Transverse colon (tissue), 4 donors: ENCODE results near the gene FAM83F. TPM values are rescaled to one million over a fixed set of nuclear protein-coding genes. Genes with fewer than 3 reads are reported as not detected.

Experiments used
- DNase-seq: peaks from one replicate; pipeline ENCODE4 v3.0.0-alpha.2; 2019
- H3K27ac ChIP-seq, 4 donors: fragments of 200-600 bp; sonication (generic); 2 replicates each; pipeline ENCODE4 v1.5.1; 2016 to 2018; ENCODE audit warnings: inconsistent platforms in 4 of 4
- H3K27me3 ChIP-seq: fragments of 200-600 bp; sonication (generic); 2 replicates; pipeline ENCODE4 v1.5.1; 2017; ENCODE audit warnings: inconsistent platforms
- H3K36me3 ChIP-seq, 4 donors: fragments of 200-600 bp; sonication (generic); 2 replicates each; pipeline ENCODE4 v1.5.1; 2017 to 2019; ENCODE audit warnings: inconsistent platforms in 4 of 4
- H3K4me1 ChIP-seq, 4 donors: fragments of 200-600 bp; sonication (generic); 2 replicates each; pipeline ENCODE4 v1.5.1; 2017 to 2020; ENCODE audit warnings: inconsistent platforms in 4 of 4
- H3K4me3 ChIP-seq, 4 donors: fragments of 200-600 bp; sonication (generic); 1 replicate in 1 of 4; 2 replicates in 3 of 4; pipeline versions ENCODE4 v1.5.1 to v1.6.1; 2017 to 2019; ENCODE audit warnings: inconsistent platforms in 4 of 4
- H3K9me3 ChIP-seq, 2 donors: fragments of 200-600 bp; sonication (generic); 2 replicates each; pipeline ENCODE4 v1.5.1; 2017 to 2019; ENCODE audit warnings: inconsistent platforms in 2 of 2
- CTCF ChIP-seq, 5 experiments: fragments of 200-600 bp in 3 of 5; fragments of 450-650 bp in 2 of 5; sonication (generic) in 3 of 5; IDR thresholded peaks; 1 replicate in 2 of 5; 2 replicates in 3 of 5; pipeline ENCODE4 v1.5.1; 2016 to 2017; ENCODE audit warnings: antibody characterized with exemption in 5 of 5, inconsistent platforms in 3 of 5, mild to moderate bottlenecking in 2 of 5, moderate library complexity in 1 of 5
- EP300 ChIP-seq: sonication (generic); formaldehyde crosslinking; IDR thresholded peaks from one replicate; pipeline ENCODE4 v1.6.1; 2017; ENCODE audit warnings: antibody characterized with exemption, low read depth
- POLR2A ChIP-seq: fragments of 450-650 bp; IDR thresholded peaks from one replicate; pipeline ENCODE4 v1.6.1; 2016; ENCODE audit warnings: antibody characterized with exemption, mild to moderate bottlenecking, moderate library complexity
- POLR2AphosphoS5 ChIP-seq, 3 donors: sonication (generic); formaldehyde crosslinking; IDR thresholded peaks; one replicate each; pipeline ENCODE4 v1.6.1; 2016; ENCODE audit warnings: antibody characterized with exemption in 3 of 3
- WGBS, 2 donors: methylation state at CpG; one replicate each; pipeline ENCODE4 v1.1.5; 2018; ENCODE audit warnings: low coverage in 1 of 2; 5-methylcytosine and 5-hydroxymethylcytosine counted together
- in situ Hi-C, 4 donors: fragments of 200-750 bp; cut with MboI; loops; one replicate each; pipeline versions ENCODE4 v1.15.0 to v1.15.1; 2017; ENCODE audit warnings: low sequenced_read_pairs in 3 of 4, low pct_ligation_motif_present in 1 of 4, low pct_unique_long_range_greater_than_20kb in 1 of 4
- intact Hi-C: fragments of 100-400 bp; cut with DNase I; formaldehyde crosslinking; loops from one replicate; pipeline ENCODE4 v1.15.1; 2023; ENCODE audit warnings: low total_unique reads
- total RNA-seq, 4 donors: library from RNA; depleted of rRNA; stranded (reverse); fragments of >200 nt; gene quantifications; one replicate each; pipeline ENCODE4 v1.1.0, GENCODE V29; 2016

Gene FAM83F
- total RNA-seq, 4 donors from 2014 or later = 18.7 to 36.3 (median 25.4) TPM

GRCh38 chr22:40056559-40056958 lies 61.8 kb downstream of the FAM83F start:
- H3K27ac ChIP-seq = no peak overlapping the region
- DNase-seq = no peak
- TF ChIP-seq CTCF (IDR thresholded peaks at IDR 0.05) = no peak
- TF ChIP-seq POLR2AphosphoS5 (IDR thresholded peaks at IDR 0.05) = no peak
- no peak for TF ChIP-seq POLR2A
- no peak for TF ChIP-seq EP300
- no peaks in the 10 kb centered on the region for H3K9me3 ChIP-seq
- in situ Hi-C loops (no loop called here), intact Hi-C loops (no loop called here)
- no peaks in the 10 kb centered on the region for H3K27me3 ChIP-seq
- WGBS, 2 donors = 89 to 92% methylated on average over 1 to 3 of the region's 3 CpGs
- no peaks in the 10 kb centered on the region for H3K36me3 ChIP-seq
- H3K4me1 ChIP-seq = peaks cover 9 to 48% (median 12%) of the 10 kb centered on the region in 4 donors
- H3K4me3 ChIP-seq = no peak overlapping the region

- H3K4me3 ChIP-seq = no peak overlapping the region
- peaks cover 5 to 44% (median 10%) of the 10 kb centered on the region in 4 donors for H3K4me1 ChIP-seq
- no peak overlapping the region for H3K27ac ChIP-seq
- no peak for DNase-seq
- TF ChIP-seq EP300 = no peak
- TF ChIP-seq POLR2AphosphoS5 (IDR thresholded peaks at IDR 0.05) = no peak
- TF ChIP-seq POLR2A = no peak
- no peak for TF ChIP-seq CTCF (IDR thresholded peaks at IDR 0.05)
- no peaks in the 10 kb centered on the region for H3K27me3 ChIP-seq
- in situ Hi-C loops (no loop called here), intact Hi-C loops (no loop called here)
- H3K9me3 ChIP-seq = no peaks in the 10 kb centered on the region
- H3K36me3 ChIP-seq = no peaks in the 10 kb centered on the region
These were observed 62.9 kb downstream of the FAM83F start for GRCh38 chr22:40057652-40058051.

GRCh38 chr22:40058265-40058664 lies 63.5 kb downstream of the FAM83F start:
- no peak for DNase-seq
- in situ Hi-C loops = no loop called here
- Histone ChIP-seq H3K27ac (no peak overlapping the region), H3K4me3 (no peak overlapping the region), H3K27me3 (no peaks in the 10 kb centered on the region), H3K9me3 (no peaks in the 10 kb centered on the region), H3K4me1 (peaks cover 5 to 42% (median 10%) of the 10 kb centered on the region in 4 donors), H3K36me3 (no peaks in the 10 kb centered on the region)
- 84 to 87% methylated on average over 5 of the region's 5 CpGs for WGBS, 2 donors
- intact Hi-C loops = no loop called here
- TF ChIP-seq EP300 (no peak), CTCF (IDR thresholded peaks at IDR 0.05) (no peak), POLR2A (no peak), POLR2AphosphoS5 (IDR thresholded peaks at IDR 0.05) (no peak)

GRCh38 chr22:40065981-40066380 lies 71.2 kb downstream of the FAM83F start:
- WGBS, 2 donors = 83 to 97% methylated on average over 2 to 3 of the region's 3 CpGs
- no peaks in the 10 kb centered on the region for H3K27me3 ChIP-seq
- H3K9me3 ChIP-seq = no peaks in the 10 kb centered on the region
- intact Hi-C loops = no loop called here
- H3K4me3 ChIP-seq = no peak overlapping the region
- TF ChIP-seq POLR2AphosphoS5 (IDR thresholded peaks at IDR 0.05) (no peak), POLR2A (no peak)
- in situ Hi-C loops = no loop called here
- peaks cover 0 to 12% (median 7%) of the 10 kb centered on the region in 4 donors for H3K4me1 ChIP-seq
- no peak overlapping the region for H3K27ac ChIP-seq
- no peak for DNase-seq
- no peaks in the 10 kb centered on the region for H3K36me3 ChIP-seq

GRCh38 chr22:40067639-40068038 lies 72.9 kb downstream of the FAM83F start:
- no peak for DNase-seq
- Histone ChIP-seq H3K4me3 (no peak overlapping the region), H3K4me1 (peaks cover 0 to 18% (median 7%) of the 10 kb centered on the region in 4 donors), H3K9me3 (no peaks in the 10 kb centered on the region), H3K27me3 (no peaks in the 10 kb centered on the region), H3K27ac (no peak overlapping the region), H3K36me3 (no peaks in the 10 kb centered on the region)
- WGBS, 2 donors = 87% methylated on average over 2 of the region's 2 CpGs; no CpG with 5 or more reads in 1 of the 2 donors
- intact Hi-C loops = no loop called here
- no peak for TF ChIP-seq EP300
- TF ChIP-seq POLR2AphosphoS5 (IDR thresholded peaks at IDR 0.05) = no peak
- no peak for TF ChIP-seq POLR2A
- TF ChIP-seq CTCF (IDR thresholded peaks at IDR 0.05) = no peak
- in situ Hi-C loops = no loop called here
